HepG2 (cell line): Measurements from ENCODE around the gene NOL8. TPM values are rescaled to one million over a fixed set of nuclear protein-coding genes. Genes with fewer than 3 reads are reported as not detected.
A peak's percentile ranks its signal among the peaks of the same experiment; 100 is the strongest.

Experiments used
- ATAC-seq: fragments of 200-7000 bp; cut with Tn5 transposase; 3 replicates; pipeline ENCODE4 v1.9.1; 2020; ENCODE audit warnings: mild to moderate bottlenecking, moderate library complexity
- BruUV-seq: library from RNA; stranded (reverse); fragments of 400-500 nt; replicated peaks from 2 replicates; lab custom pipeline; 2021; lab: Mats Ljungman, UMichigan
- CTCF ChIA-PET: fragments of 300-600 bp; formaldehyde crosslinking; extraction: SDS; loops from one replicate; lab custom pipeline; 2021; ENCODE audit warnings: low total read pairs, inconsistent platforms, low intra/inter-chr PET ratio; lab: Yijun Ruan, JAX
- POLR2A ChIA-PET: fragments of 350-600 bp; sonication (Branson Sonifier 250); formaldehyde crosslinking; loops from one replicate; lab custom pipeline; 2020; ENCODE audit warnings: antibody characterized with exemption, inconsistent platforms; lab: Yijun Ruan, JAX
- DNase-seq: peaks from one replicate; pipeline ENCODE4 v3.0.0-alpha.2; 2015; ENCODE audit warnings: low spot score
- FAIRE-seq: peaks from 3 replicates; lab custom pipeline; 2011; peaks lifted over from hg19 to GRCh38; lab: Jason Lieb, UNC
- H2AFZ ChIP-seq: one replicate; pipeline ENCODE4 v1.6.1; 2011; ENCODE audit warnings: low read length, inconsistent platforms
- H3K27ac ChIP-seq: fragments of 300-600 bp; 3 replicates; pipeline ENCODE4 v1.8.0; 2011; ENCODE audit warnings: mixed run types, mild to moderate bottlenecking, mixed read lengths, low read length, inconsistent platforms; ENCODE audit not compliant: insufficient read depth; ENCODE audit errors: extremely low read length
- H3K27me3 ChIP-seq, 2 experiments: fragments of 200-600 bp in 1 of 2; 2 replicates in 1 of 2; 3 replicates in 1 of 2; pipeline versions ENCODE4 v1.6.0 to v1.8.0; 2011; ENCODE audit warnings: low read length in 2 of 2, mild to moderate bottlenecking in 2 of 2, moderate library complexity in 2 of 2, inconsistent platforms in 1 of 2; ENCODE audit not compliant: insufficient read depth in 2 of 2, control insufficient read depth in 1 of 2
- H3K36me3 ChIP-seq, 2 experiments: fragments of 200-600 bp in 1 of 2; replicated peaks in 1 of 2; 2 replicates in 1 of 2; 3 replicates in 1 of 2; pipeline versions ENCODE4 v1.5.1 to v1.8.0; 2011; ENCODE audit warnings: low read length in 2 of 2, inconsistent platforms in 1 of 2; ENCODE audit not compliant: insufficient read depth in 2 of 2, control insufficient read depth in 1 of 2
- H3K4me1 ChIP-seq: 2 replicates; pipeline ENCODE4 v1.5.1; 2012; ENCODE audit warnings: low read length, inconsistent platforms; ENCODE audit not compliant: insufficient read depth
- H3K4me2 ChIP-seq: 2 replicates; pipeline ENCODE4 v1.6.0; 2011; ENCODE audit warnings: low read depth, low read length, inconsistent platforms
- H3K4me3 ChIP-seq, 3 experiments: fragments of 200-600 bp in 1 of 3; sonication (generic), shearing (Covaris generic) in 1 of 3; replicated peaks in 1 of 3; 2 replicates each; pipeline ENCODE4 v1.5.1; 2011 to 2016; ENCODE audit warnings: low read length in 3 of 3, inconsistent platforms in 2 of 3, low read depth in 2 of 3, mild to moderate bottlenecking in 2 of 3, control low read depth in 1 of 3, mixed read lengths in 1 of 3; ENCODE audit not compliant: insufficient read depth in 1 of 3
- H3K79me2 ChIP-seq: one replicate; pipeline ENCODE4 v1.6.1; 2011; ENCODE audit warnings: low read length, inconsistent platforms; ENCODE audit not compliant: insufficient read depth
- H3K9ac ChIP-seq: 2 replicates; pipeline ENCODE4 v1.6.0; 2011; ENCODE audit warnings: mild to moderate bottlenecking, low read depth, low read length, inconsistent platforms; ENCODE audit not compliant: insufficient read depth
- H3K9me3 ChIP-seq: 2 replicates; pipeline ENCODE4 v1.5.1; 2012; ENCODE audit warnings: mild to moderate bottlenecking, low read length
- H4K20me1 ChIP-seq: 2 replicates; pipeline ENCODE4 v1.6.0; 2011; ENCODE audit warnings: inconsistent platforms, mild to moderate bottlenecking, low read length, moderate library complexity; ENCODE audit not compliant: insufficient read depth
- HDAC2 ChIP-seq: sonication (generic); formaldehyde crosslinking; IDR thresholded peaks from 2 replicates; pipeline ENCODE4 v1.4.0; 2020; ENCODE audit warnings: missing genetic modification reagents
- KLF15 ChIP-seq: sonication (generic); formaldehyde crosslinking; IDR thresholded peaks from 2 replicates; pipeline ENCODE4 v1.8.1; 2023; ENCODE audit warnings: borderline replicate concordance, mild to moderate bottlenecking, inconsistent platforms, missing genetic modification reagents, mixed read lengths
- NFATC3 ChIP-seq: sonication (generic); formaldehyde crosslinking; IDR thresholded peaks from 2 replicates; pipeline ENCODE4 v1.5.1; 2020; ENCODE audit warnings: mild to moderate bottlenecking, missing genetic modification reagents
- PREB ChIP-seq: sonication (generic); formaldehyde crosslinking; IDR thresholded peaks from 2 replicates; pipeline ENCODE4 v1.4.0; 2020; ENCODE audit warnings: missing genetic modification reagents
- SIX4 ChIP-seq: sonication (generic); formaldehyde crosslinking; IDR thresholded peaks from 2 replicates; pipeline ENCODE4 v1.4.0; 2020; ENCODE audit warnings: missing genetic modification reagents
- ZNF260 ChIP-seq: sonication (generic); formaldehyde crosslinking; IDR thresholded peaks from 2 replicates; pipeline ENCODE4 v1.4.0; 2020; ENCODE audit warnings: missing genetic modification reagents, low read depth, mild to moderate bottlenecking, borderline replicate concordance
- ZNF263 ChIP-seq: sonication (generic); formaldehyde crosslinking; IDR thresholded peaks from 2 replicates; pipeline ENCODE4 v1.4.0; 2020; ENCODE audit warnings: missing genetic modification reagents
- ZNF430 ChIP-seq: sonication (generic); formaldehyde crosslinking; IDR thresholded peaks from 2 replicates; pipeline ENCODE4 v1.9.0; 2021; ENCODE audit warnings: mild to moderate bottlenecking, missing genetic modification reagents
- WGBS: methylation state at CpG from one replicate; pipeline ENCODE4 v1.1.6; 2017; ENCODE audit warnings: low lambda C conversion rate; 5-methylcytosine and 5-hydroxymethylcytosine counted together
- in situ Hi-C: cut with HindIII; loops from 2 replicates; pipeline ENCODE4 v1.10.0; 2017; ENCODE audit warnings: low pct_unique_long_range_greater_than_20kb; ENCODE audit not compliant: extremely low pct_ligation_motif_present
- intact Hi-C: fragments of 100-400 bp; cut with micrococcal nuclease; formaldehyde crosslinking; loops from one replicate; pipeline ENCODE4 v1.10.0; 2022; ENCODE audit not compliant: unreplicated experiment
- polyA plus RNA-seq, 8 experiments: library from polyadenylated mRNA; depleted of rRNA in 3 of 8; stranded (reverse) in 7 of 8; unstranded in 1 of 8; fragments of >200 nt; fragmentation: Illumina TruSeq in 4 of 8; extraction: Trizol in 4 of 8; gene quantifications; 2 replicates each; pipeline versions ENCODE4 v1.2.1 to v1.2.3, GENCODE V29; 2011 to 2016; ENCODE audit warnings: low read depth in 4 of 8, missing spikeins in 1 of 8, mixed read lengths in 1 of 8; ENCODE audit not compliant: insufficient read depth in 1 of 8
- total RNA-seq, 5 experiments: library from RNA; depleted of rRNA; stranded (reverse); fragments of >200 nt; fragmentation: Illumina TruSeq; extraction: Trizol; gene quantifications; 2 replicates each; pipeline ENCODE4 v1.2.3, GENCODE V29; 2016; ENCODE audit warnings: low read depth in 1 of 5

NOL8 gene
- total and polyA plus RNA-seq, 2 of the 13 experiments (the other 11 are each of a cell fraction or from before 2014, with no cell fraction given): 12.8 to 36.3 TPM

- intact Hi-C loops: loop anchor here (2.0 kb wide), 1 partner anchor 189 kb away; no protein-coding TSS in a partner anchor
- peaks cover 40% of the 10 kb centered on the region for H3K4me1 ChIP-seq
- no TSS peak for BruUV-seq
- FAIRE-seq: no peak
- no peak for ATAC-seq
- no peak overlapping the region for H3K4me3 ChIP-seq
- POLR2A ChIA-PET: no interaction called here
- TF ChIP-seq NFATC3 (CRISPR knock-in tag) (no peak), ZNF430 (CRISPR knock-in tag) (no peak), KLF15 (no peak), ZNF260 (CRISPR knock-in tag) (no peak), HDAC2 (CRISPR knock-in tag) (no peak), PREB (CRISPR knock-in tag) (no peak), SIX4 (CRISPR knock-in tag) (no peak), ZNF263 (CRISPR knock-in tag) (no peak)
- H3K27me3 ChIP-seq: no peaks in the 10 kb centered on the region; a peak in 1 of 5 replicates
- no peak overlapping the region for H3K27ac ChIP-seq
- no peak overlapping the region for H2AFZ ChIP-seq
- CTCF ChIA-PET: no interaction called here
- H3K4me2 ChIP-seq: peak overlapping the region; percentile 94
- DNase-seq: no peak
- H3K36me3 ChIP-seq: peaks cover 0 to 9% of the 10 kb centered on the region in 2 experiments; a peak in 2 of 5 replicates
- no peaks in the 10 kb centered on the region for H4K20me1 ChIP-seq
- in situ Hi-C loops: loop anchor here (10.0 kb wide), 1 partner anchor 307 kb away; no protein-coding TSS in a partner anchor
- no peak overlapping the region; the same call in 1 of the 2 replicates for H3K9ac ChIP-seq
- H3K79me2 ChIP-seq: peaks cover 29% of the 10 kb centered on the region
- H3K9me3 ChIP-seq: no peaks in the 10 kb centered on the region
- WGBS: 62% methylated on average over 2 of the region's 2 CpGs
Observed at GRCh38 chr9:92327283-92327850, 2.2 kb upstream of the NOL8 start.
